Esophagus muscularis mucosa (tissue), 4 donors: ENCODE data around the gene TMEM9. TPM values are rescaled to one million over a fixed set of nuclear protein-coding genes. Genes with fewer than 3 reads are reported as not detected.

ENCODE experiments used
- DNase-seq: peaks from one replicate; pipeline ENCODE4 v3.0.0-alpha.2; 2017; ENCODE audit errors: extremely low spot score
- H3K27ac ChIP-seq, 4 donors: fragments of 200-600 bp; sonication (generic); replicated peaks in 1 of 4; 1 replicate in 3 of 4; 2 replicates in 1 of 4; pipeline ENCODE4 v1.5.1; 2016 to 2019; ENCODE audit warnings: mild to moderate bottlenecking in 1 of 4
- H3K27me3 ChIP-seq, 4 donors: fragments of 200-600 bp; sonication (generic); one replicate each; pipeline versions ENCODE4 v1.5.1 to v1.6.0; 2016 to 2019
- H3K36me3 ChIP-seq, 4 donors: fragments of 200-600 bp; sonication (generic); one replicate each; pipeline ENCODE4 v1.5.1; 2016 to 2019
- H3K4me1 ChIP-seq, 4 donors: fragments of 200-600 bp; sonication (generic); one replicate each; pipeline ENCODE4 v1.5.1; 2016 to 2019
- H3K4me3 ChIP-seq, 4 donors: fragments of 200-600 bp; sonication (generic); 1 replicate in 2 of 4; 2 replicates in 2 of 4; pipeline ENCODE4 v1.5.1; 2016 to 2019; ENCODE audit warnings: mild to moderate bottlenecking in 4 of 4, moderate library complexity in 1 of 4
- H3K9me3 ChIP-seq, 4 donors: fragments of 200-600 bp; sonication (generic); 1 replicate in 3 of 4; 2 replicates in 1 of 4; pipeline ENCODE4 v1.5.1; 2016 to 2019
- EP300 ChIP-seq: sonication (generic); formaldehyde crosslinking; IDR thresholded peaks from one replicate; pipeline ENCODE4 v1.6.1; 2017; ENCODE audit warnings: antibody characterized with exemption
- POLR2A ChIP-seq: fragments of 450-650 bp; IDR thresholded peaks from one replicate; pipeline ENCODE4 v1.6.1; 2017; ENCODE audit warnings: antibody characterized with exemption, moderate library complexity, mild to moderate bottlenecking, low read depth
- POLR2AphosphoS5 ChIP-seq, 2 donors: sonication (generic); formaldehyde crosslinking; IDR thresholded peaks; one replicate each; pipeline ENCODE4 v1.6.1; 2017; ENCODE audit warnings: antibody characterized with exemption in 2 of 2
- WGBS: methylation state at CpG from one replicate; pipeline ENCODE4 v1.1.5; 2018; 5-methylcytosine and 5-hydroxymethylcytosine counted together
- intact Hi-C: fragments of 100-400 bp; cut with DNase I; formaldehyde crosslinking; loops from one replicate; pipeline ENCODE4 v1.15.1; 2023
- total RNA-seq, 4 donors: library from RNA; depleted of rRNA; stranded (reverse); fragments of >200 nt; gene quantifications; one replicate each; pipeline versions ENCODE4 v1.1.0 to v1.2.1, GENCODE V29; 2016
- TF ChIP-seq, protein P1 (sequence below), 3 experiments: fragments of 200-600 bp in 2 of 3; fragments of 450-650 bp in 1 of 3; sonication (generic) in 2 of 3; IDR thresholded peaks; one replicate each; pipeline ENCODE4 v1.5.1; 2017 to 2019; ENCODE audit warnings: antibody characterized with exemption in 3 of 3, mild to moderate bottlenecking in 2 of 3, moderate library complexity in 1 of 3

TMEM9 gene
- total RNA-seq, 4 donors from 2014 or later, result 40.1 to 56.1 (median 49.5) TPM

DNA sequence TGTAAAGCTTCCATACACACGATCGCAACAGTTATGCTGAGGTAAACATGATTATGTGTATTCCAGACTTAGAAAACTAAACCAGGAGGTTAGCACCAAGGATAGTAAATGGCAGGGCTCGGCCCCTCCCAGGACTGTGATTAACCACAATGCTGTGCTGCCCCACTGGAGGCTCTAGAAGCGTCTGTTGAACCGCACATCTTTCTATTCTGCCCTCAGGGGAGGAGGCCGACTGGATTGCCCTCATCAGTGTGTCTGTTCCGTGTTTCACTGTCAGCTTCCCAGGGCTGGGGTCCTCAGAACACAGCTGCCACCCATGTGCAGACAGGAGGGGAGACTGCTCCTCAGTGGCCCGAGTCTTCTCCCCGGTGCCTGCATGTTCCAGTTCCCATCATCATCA is 14.5 kb downstream of the TMEM9 start:
- 94% methylated on average over 9 of the region's 9 CpGs for WGBS

DNA sequence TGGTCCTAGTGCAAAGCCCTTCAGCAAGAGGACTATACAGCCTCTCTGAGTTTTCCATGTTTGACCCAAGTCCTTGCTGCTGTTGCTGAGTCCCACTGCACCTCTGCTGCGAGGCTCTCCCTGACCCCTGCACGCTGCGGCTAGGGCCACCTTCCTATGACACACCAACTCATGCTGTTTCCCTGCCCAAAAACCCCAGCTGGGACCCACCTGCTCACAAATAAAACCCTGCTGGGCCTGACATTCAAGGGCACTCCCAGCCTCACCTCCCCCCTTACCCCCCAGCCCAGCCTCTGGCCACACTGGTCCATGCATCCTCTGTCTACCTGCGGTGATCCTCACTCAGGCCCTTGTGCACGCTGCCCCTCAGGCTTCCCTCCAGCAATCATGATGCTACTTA is 15.0 kb downstream of the TMEM9 start:
- Histone ChIP-seq H3K36me3 (peaks cover 17 to 83% (median 72%) of the 10 kb centered on the region in 4 donors), H3K9me3 (no peaks in the 10 kb centered on the region), H3K27ac (no peak overlapping the region), H3K4me1 (peaks cover 0 to 35% (median 31%) of the 10 kb centered on the region in 4 donors), H3K27me3 (no peaks in the 10 kb centered on the region), H3K4me3 (no peak overlapping the region)
- no peak for TF ChIP-seq POLR2AphosphoS5 (IDR thresholded peaks at IDR 0.05)
- TF ChIP-seq EP300, result no peak
- TF ChIP-seq, protein P1, sequence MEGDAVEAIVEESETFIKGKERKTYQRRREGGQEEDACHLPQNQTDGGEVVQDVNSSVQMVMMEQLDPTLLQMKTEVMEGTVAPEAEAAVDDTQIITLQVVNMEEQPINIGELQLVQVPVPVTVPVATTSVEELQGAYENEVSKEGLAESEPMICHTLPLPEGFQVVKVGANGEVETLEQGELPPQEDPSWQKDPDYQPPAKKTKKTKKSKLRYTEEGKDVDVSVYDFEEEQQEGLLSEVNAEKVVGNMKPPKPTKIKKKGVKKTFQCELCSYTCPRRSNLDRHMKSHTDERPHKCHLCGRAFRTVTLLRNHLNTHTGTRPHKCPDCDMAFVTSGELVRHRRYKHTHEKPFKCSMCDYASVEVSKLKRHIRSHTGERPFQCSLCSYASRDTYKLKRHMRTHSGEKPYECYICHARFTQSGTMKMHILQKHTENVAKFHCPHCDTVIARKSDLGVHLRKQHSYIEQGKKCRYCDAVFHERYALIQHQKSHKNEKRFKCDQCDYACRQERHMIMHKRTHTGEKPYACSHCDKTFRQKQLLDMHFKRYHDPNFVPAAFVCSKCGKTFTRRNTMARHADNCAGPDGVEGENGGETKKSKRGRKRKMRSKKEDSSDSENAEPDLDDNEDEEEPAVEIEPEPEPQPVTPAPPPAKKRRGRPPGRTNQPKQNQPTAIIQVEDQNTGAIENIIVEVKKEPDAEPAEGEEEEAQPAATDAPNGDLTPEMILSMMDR (IDR thresholded peaks at IDR 0.05), result no peak
- TF ChIP-seq POLR2A, result no peak
- intact Hi-C loops, result no loop called here
- DNase-seq, result no peak
- 100% methylated on average over 5 of the region's 5 CpGs for WGBS

More for the DNA sequence above, 14.5 kb downstream of the TMEM9 start:
- H3K9me3 ChIP-seq, result no peaks in the 10 kb centered on the region
- H3K27me3 ChIP-seq, result no peaks in the 10 kb centered on the region
- peaks cover 0 to 35% (median 31%) of the 10 kb centered on the region in 4 donors for H3K4me1 ChIP-seq
- intact Hi-C loops, result no loop called here
- H3K27ac ChIP-seq, result no peak overlapping the region
- DNase-seq, result no peak
- TF ChIP-seq EP300 (no peak), POLR2AphosphoS5 (IDR thresholded peaks at IDR 0.05) (no peak), POLR2A (no peak)
- TF ChIP-seq, protein P1 (IDR thresholded peaks at IDR 0.05), result no peak
- H3K4me3 ChIP-seq, result no peak overlapping the region
- peaks cover 17 to 83% (median 74%) of the 10 kb centered on the region in 4 donors for H3K36me3 ChIP-seq

DNA sequence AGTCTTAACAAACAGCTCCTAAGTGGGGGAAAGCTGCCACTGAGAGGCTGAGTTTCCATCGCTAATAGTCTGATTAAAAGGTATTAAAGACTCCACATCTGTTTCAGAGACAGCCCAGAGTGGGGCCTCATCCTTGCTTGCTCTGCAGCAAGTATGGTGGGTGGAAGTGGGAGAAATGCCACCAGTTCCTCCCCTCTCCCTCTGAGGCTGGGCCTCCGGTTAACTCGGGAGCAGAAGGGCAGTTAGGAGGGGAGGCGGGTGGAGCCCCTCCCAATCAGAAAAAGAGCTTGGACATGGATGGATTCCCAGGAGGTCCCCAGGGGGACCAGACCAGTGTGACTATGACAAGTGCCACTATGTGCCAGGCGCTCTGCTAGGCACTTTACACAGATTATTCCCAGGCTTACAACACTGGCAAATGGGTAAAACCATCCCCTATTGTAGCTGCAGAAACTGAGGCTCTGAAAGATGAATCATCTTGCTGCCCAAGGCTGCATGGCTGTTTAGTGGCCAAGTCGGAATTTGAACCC is 15.9 kb downstream of the TMEM9 start:
- WGBS, result 54% methylated on average over 6 of the region's 6 CpGs
- no peak for DNase-seq
- H3K36me3 ChIP-seq, result peaks cover 11 to 79% (median 66%) of the 10 kb centered on the region in 4 donors
- TF ChIP-seq EP300 (no peak), POLR2A (no peak), POLR2AphosphoS5 (IDR thresholded peaks at IDR 0.05) (no peak)
- TF ChIP-seq, protein P1 (IDR thresholded peaks at IDR 0.05), result no peak
- H3K9me3 ChIP-seq, result no peaks in the 10 kb centered on the region
- H3K27me3 ChIP-seq, result no peaks in the 10 kb centered on the region
- no peak overlapping the region for H3K4me3 ChIP-seq
- intact Hi-C loops, result no loop called here
- H3K27ac ChIP-seq, result peak overlapping the region; percentile 62 to 79 (median 66)
- H3K4me1 ChIP-seq, result peaks cover 0 to 35% (median 31%) of the 10 kb centered on the region in 4 donors

DNA sequence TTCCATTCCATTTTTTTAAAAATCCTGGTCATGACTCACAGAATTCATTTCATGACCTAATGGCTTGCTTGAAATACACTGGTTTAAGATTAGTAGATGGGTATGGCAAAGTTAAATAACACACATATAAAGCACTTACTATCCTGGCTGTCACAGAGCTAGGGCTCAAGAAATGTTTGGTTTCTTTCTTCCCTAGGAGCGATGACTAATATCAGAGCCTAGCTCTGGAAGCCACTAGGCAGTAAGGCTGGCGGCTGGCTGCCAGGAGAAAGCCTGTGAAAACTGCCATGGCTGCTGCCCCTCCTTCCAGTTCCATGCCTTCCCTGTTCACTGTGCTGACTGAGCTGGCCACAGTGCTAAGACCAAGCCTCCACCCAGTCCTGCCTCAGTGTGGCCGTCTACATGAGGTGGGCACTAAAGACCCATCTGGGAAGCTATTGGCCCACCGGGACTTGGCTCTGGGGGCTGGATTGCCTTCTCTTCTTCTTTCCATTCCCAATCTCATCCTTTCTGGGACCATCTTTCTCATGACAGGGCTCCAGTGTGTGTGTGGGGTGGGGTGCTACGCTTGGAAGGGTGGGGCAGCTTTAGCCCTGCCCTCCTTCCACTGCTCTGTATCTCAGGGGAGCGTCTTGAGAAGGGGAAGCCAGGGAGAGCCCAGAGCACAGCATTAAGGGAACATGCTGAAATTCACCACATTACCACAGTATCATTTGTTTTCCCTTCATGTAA is 16.5 kb downstream of the TMEM9 start:
- DNase-seq, result no peak
- peak; percentile 24 to 33 for TF ChIP-seq POLR2AphosphoS5 (IDR thresholded peaks at IDR 0.05)
- TF ChIP-seq EP300, result no peak
- TF ChIP-seq, protein P1 (IDR thresholded peaks at IDR 0.05), result no peak
- no peak for TF ChIP-seq POLR2A

More for the DNA sequence above, 16.5 kb downstream of the TMEM9 start:
- Histone ChIP-seq H3K27ac (peak overlapping the region; percentile 62 to 79 (median 66)), H3K27me3 (no peaks in the 10 kb centered on the region), H3K36me3 (peaks cover 8 to 73% (median 60%) of the 10 kb centered on the region in 4 donors), H3K4me1 (peaks cover 0 to 34% (median 30%) of the 10 kb centered on the region in 4 donors), H3K4me3 (no peak overlapping the region), H3K9me3 (no peaks in the 10 kb centered on the region)
- WGBS, result 57% methylated on average over 6 of the region's 6 CpGs
- intact Hi-C loops, result no loop called here
